ENCODE results near the gene GAL. TPM values are rescaled to one million over a fixed set of nuclear protein-coding genes. Genes with fewer than 3 reads are reported as not detected.
"Not testable (repeated sequence)": the region's sequence is repeated elsewhere in the genome, so short reads cannot be mapped to it uniquely, and the experiment has no call there.

The GAL gene
- under 1 TPM; 0.42 to 0.53 TPM for total RNA-seq

DNA sequence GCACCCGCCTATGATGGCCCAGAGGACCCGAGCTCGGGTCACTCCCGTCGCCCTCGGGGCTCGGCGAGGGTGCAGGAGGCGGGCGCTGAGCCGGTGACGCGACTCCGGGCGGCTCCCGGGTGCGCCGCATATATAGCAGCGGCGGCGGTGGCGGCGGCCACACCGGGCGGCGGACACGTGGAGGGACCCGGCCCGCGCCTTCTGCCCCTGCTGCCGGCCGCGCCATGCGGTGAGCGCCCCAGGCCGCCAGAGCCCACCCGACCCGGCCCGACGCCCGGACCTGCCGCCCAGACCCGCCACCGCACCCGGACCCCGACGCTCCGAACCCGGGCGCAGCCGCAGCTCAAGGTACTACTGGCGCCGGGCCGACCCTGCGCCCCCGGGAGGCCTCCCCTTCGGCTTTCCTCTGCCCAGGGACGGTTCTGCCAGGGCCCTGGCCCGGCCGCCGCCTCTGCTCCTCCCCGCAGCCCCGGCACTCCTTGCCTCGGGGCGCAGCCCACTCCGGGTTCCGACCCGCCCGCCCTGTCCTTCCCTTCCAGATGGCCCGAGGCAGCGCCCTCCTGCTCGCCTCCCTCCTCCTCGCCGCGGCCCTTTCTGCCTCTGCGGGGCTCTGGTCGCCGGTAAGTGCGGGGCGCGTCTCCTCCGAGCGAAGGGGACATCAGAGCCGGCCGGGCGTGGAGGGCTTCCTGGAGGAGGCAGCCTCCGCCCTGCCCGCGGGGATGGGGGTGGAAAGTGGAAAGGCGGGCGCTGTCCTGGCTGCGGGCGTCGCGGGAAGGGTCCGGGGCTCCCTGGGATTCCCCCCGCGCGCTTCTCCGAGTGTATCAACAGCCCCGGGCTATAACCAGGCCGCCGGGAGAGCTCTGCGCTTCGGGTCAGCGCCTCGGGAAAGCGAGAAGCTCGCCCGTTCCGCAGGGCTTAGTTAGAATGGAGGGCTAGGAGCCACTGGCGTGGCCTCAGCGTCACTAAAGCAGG, at the start of gene GAL:
Gene GAL, plus strand, starts transcription at position 160 of the 972 bp plus-strand sequence. Its CDS starts 380 bp downstream, at position 540.
- peaks cover 34% of the 10 kb centered on the region for H3K27me3 Mint-ChIP-seq (ENCODE audit: low read depth)
- H3K4me3 Mint-ChIP-seq, result peak within 1 kb of the TSS; percentile 49 to 55
- DNase-seq, result peak in 1 of 2 donors; percentile 34
- no peaks in the 10 kb centered on the region for H3K9me3 Mint-ChIP-seq
- H3K27ac Mint-ChIP-seq, result no peak within 1 kb of the TSS
- H3K36me3 Mint-ChIP-seq (ENCODE audit: insufficient read depth in 2 of 2), result no peaks in the 10 kb centered on the region
- ATAC-seq (replicated peaks in 1 of 2), result peak; percentile 60 to 71
- H3K4me1 Mint-ChIP-seq (ENCODE audit: low read depth), result peaks cover 9% of the 10 kb centered on the region

GRCh38 chr11:68634606-68635005, 49.7 kb upstream of the GAL start:
- H3K27me3 Mint-ChIP-seq (ENCODE audit: low read depth), result peaks cover 21% of the 10 kb centered on the region
- not testable (repeated sequence) for ATAC-seq (replicated peaks in 1 of 2); H3K27ac Mint-ChIP-seq; H3K9me3 Mint-ChIP-seq; H3K4me3 Mint-ChIP-seq; H3K4me1 Mint-ChIP-seq (ENCODE audit: low read depth); H3K36me3 Mint-ChIP-seq (ENCODE audit: insufficient read depth in 2 of 2); DNase-seq

DNA sequence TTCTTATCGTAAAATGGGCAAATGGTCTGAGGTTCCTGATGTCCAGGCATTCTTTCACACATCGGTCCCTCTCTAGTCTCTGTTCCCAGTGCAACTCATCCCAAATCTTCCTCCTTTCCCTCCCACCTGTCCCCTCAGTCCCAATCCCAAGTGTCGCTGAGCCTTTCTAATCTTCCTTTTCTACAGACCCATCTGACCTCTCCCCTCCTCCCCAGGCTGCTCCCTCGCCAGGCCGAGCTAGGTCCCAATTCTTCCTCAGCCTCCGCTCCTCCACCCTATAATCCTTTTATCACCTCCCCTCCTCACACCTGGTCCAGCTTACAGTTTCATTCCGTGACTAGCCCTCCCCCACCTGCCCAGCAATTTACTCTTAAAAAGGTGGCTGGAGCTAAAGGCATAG, 49.2 kb upstream of the GAL start:
- ATAC-seq (replicated peaks in 1 of 2); H3K27ac Mint-ChIP-seq; DNase-seq; H3K36me3 Mint-ChIP-seq (ENCODE audit: insufficient read depth in 2 of 2); H3K9me3 Mint-ChIP-seq; H3K4me3 Mint-ChIP-seq; H3K4me1 Mint-ChIP-seq (ENCODE audit: low read depth): not testable (repeated sequence)
- H3K27me3 Mint-ChIP-seq (ENCODE audit: low read depth), result peaks cover 21% of the 10 kb centered on the region

- H3K4me1 Mint-ChIP-seq (ENCODE audit: low read depth); DNase-seq; ATAC-seq (replicated peaks in 1 of 2); H3K36me3 Mint-ChIP-seq (ENCODE audit: insufficient read depth in 2 of 2); H3K4me3 Mint-ChIP-seq; H3K27ac Mint-ChIP-seq; H3K9me3 Mint-ChIP-seq: not testable (repeated sequence)
- H3K27me3 Mint-ChIP-seq (ENCODE audit: low read depth), result peaks cover 21% of the 10 kb centered on the region
Observed at GRCh38 chr11:68635883-68636282, 48.5 kb upstream of the GAL start.

GRCh38 chr11:68639322-68639721, 45.0 kb upstream of the GAL start:
- H3K36me3 Mint-ChIP-seq (ENCODE audit: insufficient read depth in 2 of 2); DNase-seq; H3K9me3 Mint-ChIP-seq; H3K4me1 Mint-ChIP-seq (ENCODE audit: low read depth); H3K27ac Mint-ChIP-seq; H3K4me3 Mint-ChIP-seq; ATAC-seq (replicated peaks in 1 of 2): not testable (repeated sequence)
- H3K27me3 Mint-ChIP-seq (ENCODE audit: low read depth), result peaks cover 30% of the 10 kb centered on the region

DNA sequence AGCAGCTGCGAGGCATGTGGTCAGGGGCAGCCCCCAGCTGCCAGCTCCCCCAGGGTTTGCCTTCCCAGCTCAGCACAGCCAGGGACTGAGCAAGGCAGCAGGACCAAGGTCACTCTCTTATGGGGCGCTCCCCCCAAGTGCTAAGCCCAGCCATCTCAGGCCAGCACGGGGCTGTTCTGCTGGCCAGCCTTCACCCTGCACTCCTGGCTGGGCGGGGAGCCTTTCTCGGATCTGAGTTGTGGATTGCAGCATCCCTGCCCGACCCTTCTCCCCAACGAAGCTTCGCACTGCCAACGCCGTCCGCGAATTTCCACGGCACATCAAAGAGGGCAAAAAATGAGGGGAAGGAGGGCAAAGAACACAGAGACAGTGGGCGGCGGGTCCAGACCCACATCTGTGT, 42.5 kb upstream of the GAL start:
- DNase-seq, result no peak
- no peak for ATAC-seq (replicated peaks in 1 of 2)
- Mint-ChIP-seq H3K4me1 (ENCODE audit: low read depth) (no peaks in the 10 kb centered on the region), H3K9me3 (peaks cover 4 to 5% of the 10 kb centered on the region in 2 donors), H3K27me3 (ENCODE audit: low read depth) (peaks cover 11% of the 10 kb centered on the region), H3K27ac (no peak overlapping the region), H3K4me3 (no peak overlapping the region), H3K36me3 (ENCODE audit: insufficient read depth in 2 of 2) (peaks cover 2 to 9% of the 10 kb centered on the region in 2 donors)

DNA sequence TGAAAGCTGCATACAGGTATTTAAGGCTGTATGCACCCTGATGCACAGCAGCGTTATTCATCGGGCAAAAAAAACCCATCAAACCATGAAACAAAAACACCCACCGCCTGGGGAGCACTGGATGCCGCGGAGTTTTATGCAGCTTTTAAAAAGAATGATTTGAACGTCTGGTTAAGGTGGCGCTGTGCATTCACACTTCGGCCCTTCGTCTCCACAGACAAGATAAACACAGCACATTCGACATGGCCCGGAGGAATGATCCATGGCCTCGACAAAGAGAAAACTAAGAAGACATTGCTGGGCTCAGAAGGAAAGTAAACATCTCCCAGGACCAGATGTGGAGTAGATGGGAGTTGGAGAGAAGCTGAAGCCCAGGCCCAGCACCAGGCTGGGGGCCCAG, 40.8 kb upstream of the GAL start:
- Mint-ChIP-seq H3K4me3 (no peak overlapping the region), H3K27ac (no peak overlapping the region), H3K9me3 (peaks cover 9 to 11% of the 10 kb centered on the region in 2 donors), H3K4me1 (ENCODE audit: low read depth) (no peaks in the 10 kb centered on the region), H3K36me3 (ENCODE audit: insufficient read depth in 2 of 2) (peaks cover 5 to 14% of the 10 kb centered on the region in 2 donors), H3K27me3 (ENCODE audit: low read depth) (peaks cover 17% of the 10 kb centered on the region)
- DNase-seq, result no peak
- no peak for ATAC-seq (replicated peaks in 1 of 2)

DNA sequence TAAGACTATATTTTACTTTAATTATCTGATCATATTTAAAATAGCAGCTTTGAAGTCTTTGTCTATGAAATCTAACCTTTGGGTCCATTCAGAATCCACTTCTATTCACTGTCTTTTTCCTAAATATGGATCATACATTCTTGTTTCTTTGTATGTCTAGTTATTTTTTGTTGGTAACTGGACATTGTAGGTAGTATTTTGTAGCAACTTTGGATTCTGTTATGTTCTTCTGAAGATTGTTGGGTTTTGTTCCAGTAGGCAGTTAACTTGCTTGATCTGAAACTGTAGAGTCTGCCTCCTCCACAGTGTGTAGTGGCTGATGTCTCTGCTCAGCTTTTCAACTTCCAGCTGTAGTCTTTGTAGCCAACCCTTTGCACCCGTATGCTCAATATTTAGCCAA, 37.5 kb upstream of the GAL start:
- Mint-ChIP-seq H3K36me3 (ENCODE audit: insufficient read depth in 2 of 2) (peaks cover 5 to 14% of the 10 kb centered on the region in 2 donors), H3K4me1 (ENCODE audit: low read depth) (no peaks in the 10 kb centered on the region), H3K27me3 (ENCODE audit: low read depth) (peaks cover 22% of the 10 kb centered on the region), H3K27ac (no peak overlapping the region), H3K9me3 (peaks cover 9 to 11% of the 10 kb centered on the region in 2 donors), H3K4me3 (no peak overlapping the region)
- ATAC-seq (replicated peaks in 1 of 2) (no peak), DNase-seq (no peak)

DNA sequence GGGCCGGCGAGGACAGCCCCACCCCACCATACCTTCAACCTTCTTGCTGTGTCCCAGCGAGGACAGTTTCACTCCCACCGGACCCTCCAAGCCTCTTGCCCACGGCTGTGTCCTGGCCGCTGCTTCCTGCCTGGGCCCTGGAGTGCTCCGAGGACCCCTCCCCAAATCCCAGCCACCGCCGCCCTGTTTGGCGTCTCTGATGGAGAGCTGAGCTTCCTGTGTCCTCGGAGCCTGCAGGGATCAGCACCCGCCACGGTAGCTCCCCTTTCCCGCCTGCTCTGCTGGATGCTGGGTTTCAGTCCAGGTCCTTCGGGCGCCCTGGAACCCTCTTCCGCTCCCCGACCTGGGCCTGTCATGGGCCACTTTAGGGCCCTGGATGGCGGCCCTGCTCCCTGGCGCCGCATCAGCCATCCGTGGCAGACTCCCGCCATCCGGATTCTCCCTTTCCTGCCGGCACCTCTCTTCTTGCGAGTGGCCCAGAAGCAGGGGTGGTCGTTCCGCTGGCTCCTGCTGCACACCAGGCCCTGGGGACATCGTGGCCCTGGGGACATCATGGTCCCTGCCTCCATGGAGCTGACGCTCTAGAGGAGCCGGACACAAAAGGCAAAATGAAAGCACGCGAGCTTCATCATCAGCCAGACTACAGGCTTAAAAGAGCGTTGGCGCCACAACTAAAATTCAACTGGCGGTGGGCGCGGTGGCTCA, 34.3 kb upstream of the GAL start:
- ATAC-seq (replicated peaks in 1 of 2), result no peak
- H3K9me3 Mint-ChIP-seq, result peaks cover 7 to 8% of the 10 kb centered on the region in 2 donors
- DNase-seq, result no peak
- H3K27ac Mint-ChIP-seq, result no peak overlapping the region
- peaks cover 3 to 11% of the 10 kb centered on the region in 2 donors for H3K36me3 Mint-ChIP-seq (ENCODE audit: insufficient read depth in 2 of 2)
- no peak overlapping the region for H3K4me3 Mint-ChIP-seq
- H3K4me1 Mint-ChIP-seq (ENCODE audit: low read depth), result no peaks in the 10 kb centered on the region
- H3K27me3 Mint-ChIP-seq (ENCODE audit: low read depth), result peaks cover 13% of the 10 kb centered on the region

GRCh38 chr11:68650801-68651200, 33.5 kb upstream of the GAL start:
- Mint-ChIP-seq H3K4me1 (ENCODE audit: low read depth) (no peaks in the 10 kb centered on the region), H3K4me3 (no peak overlapping the region), H3K9me3 (peaks cover 7 to 8% of the 10 kb centered on the region in 2 donors), H3K27ac (no peak overlapping the region), H3K36me3 (ENCODE audit: insufficient read depth in 2 of 2) (peaks cover 5 to 11% of the 10 kb centered on the region in 2 donors), H3K27me3 (ENCODE audit: low read depth) (peaks cover 13% of the 10 kb centered on the region)
- DNase-seq (no peak), ATAC-seq (replicated peaks in 1 of 2) (no peak)

GRCh38 chr11:68651208-68651984, 32.9 kb upstream of the GAL start:
- H3K27me3 Mint-ChIP-seq (ENCODE audit: low read depth), result peaks cover 13% of the 10 kb centered on the region
- no peak overlapping the region for H3K4me3 Mint-ChIP-seq
- H3K4me1 Mint-ChIP-seq (ENCODE audit: low read depth), result no peaks in the 10 kb centered on the region
- ATAC-seq (replicated peaks in 1 of 2) (no peak), DNase-seq (no peak)
- peaks cover 5 to 8% of the 10 kb centered on the region in 2 donors for H3K36me3 Mint-ChIP-seq (ENCODE audit: insufficient read depth in 2 of 2)
- no peak overlapping the region for H3K27ac Mint-ChIP-seq
- H3K9me3 Mint-ChIP-seq, result peaks cover 6 to 8% of the 10 kb centered on the region in 2 donors

DNA sequence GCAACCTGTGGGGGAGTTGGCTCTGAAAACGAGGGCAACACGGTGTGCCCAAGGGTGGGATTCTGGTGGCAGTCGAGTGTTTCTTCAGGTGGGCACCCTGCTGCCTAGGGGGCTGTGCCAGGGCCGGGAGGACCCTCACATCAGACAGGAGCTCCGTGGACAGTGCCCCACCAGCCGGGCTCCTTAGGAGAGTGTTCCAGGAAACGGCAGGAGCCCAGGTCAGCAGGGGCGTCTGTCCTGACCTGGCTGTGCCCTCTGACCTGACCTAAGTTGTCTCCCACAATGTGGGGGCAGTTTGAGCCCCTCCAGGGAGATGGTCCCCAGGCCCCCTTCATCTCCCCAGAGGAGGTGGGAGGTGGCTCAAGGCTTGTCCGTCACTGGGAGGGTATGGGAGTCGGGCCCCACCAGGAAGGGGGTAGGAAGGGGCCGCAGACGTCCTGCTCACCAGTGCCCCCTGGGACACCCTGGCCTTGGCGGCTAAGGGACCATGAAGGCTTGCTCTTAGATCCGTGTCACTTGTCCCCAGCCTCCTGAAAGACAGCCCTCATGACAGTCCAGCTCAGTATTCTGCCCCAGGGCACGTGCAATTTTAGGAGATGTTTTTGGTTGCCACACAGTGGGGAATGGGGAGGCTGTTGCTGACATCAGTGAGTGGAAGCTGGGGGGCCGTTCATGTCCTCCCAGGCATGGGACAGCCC, 32.2 kb upstream of the GAL start:
- H3K4me3 Mint-ChIP-seq, result no peak overlapping the region
- H3K36me3 Mint-ChIP-seq (ENCODE audit: insufficient read depth in 2 of 2), result peaks cover 5% of the 10 kb centered on the region in 2 donors
- H3K27ac Mint-ChIP-seq, result no peak overlapping the region
- no peaks in the 10 kb centered on the region for H3K4me1 Mint-ChIP-seq (ENCODE audit: low read depth)
- H3K9me3 Mint-ChIP-seq, result peaks cover 3 to 5% of the 10 kb centered on the region in 2 donors
- H3K27me3 Mint-ChIP-seq (ENCODE audit: low read depth), result peaks cover 10% of the 10 kb centered on the region
- ATAC-seq (replicated peaks in 1 of 2), result no peak
- no peak for DNase-seq
